ENCODE measurements around the gene ETNK2. TPM values are rescaled to one million over a fixed set of nuclear protein-coding genes. Genes with fewer than 3 reads are reported as not detected.

ETNK2 gene
- total RNA-seq, 1 experiment from 2014 or later, result not detected

DNA sequence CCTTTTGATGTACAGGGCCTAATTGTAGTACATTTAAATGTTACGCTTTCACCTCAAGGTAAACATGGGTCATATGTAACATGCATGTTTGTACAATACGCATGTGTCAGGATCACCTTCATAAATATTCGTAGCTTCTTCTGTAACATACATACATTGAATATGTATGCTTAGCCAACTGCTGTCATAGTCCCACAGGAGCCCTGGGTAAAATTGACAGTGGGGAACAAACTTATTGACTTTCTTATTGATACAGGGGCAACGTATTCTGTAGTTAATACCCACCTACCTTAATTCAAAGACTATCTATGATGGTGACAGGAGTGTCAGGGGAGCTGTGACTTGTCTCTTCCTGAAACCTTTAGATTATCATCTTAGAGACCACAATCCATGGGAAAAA is 18.0 kb upstream of the ETNK2 start:
- H3K27me3 ChIP-seq (ENCODE audit: low read length), result no peaks in the 10 kb centered on the region
- DNase-seq, result no peak

DNA sequence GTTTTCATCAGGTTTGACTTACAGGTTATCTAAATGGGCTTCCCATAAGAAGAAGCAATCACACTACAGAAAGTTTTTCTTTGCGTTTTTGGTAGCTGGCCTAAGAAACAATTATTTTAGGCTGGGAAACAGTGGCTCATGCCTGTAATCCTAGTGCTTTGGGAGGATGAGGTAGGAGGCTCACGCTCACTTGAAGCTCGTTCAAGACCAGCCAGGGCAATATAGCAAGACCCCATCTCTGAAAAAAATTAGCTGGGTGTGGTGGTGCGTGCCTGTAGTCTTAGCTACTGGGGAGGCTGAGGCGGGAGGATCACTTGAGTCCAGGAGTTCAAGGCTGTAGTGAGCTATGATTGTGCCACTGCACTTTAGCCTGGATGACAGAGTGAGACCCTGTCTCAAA is 15.9 kb upstream of the ETNK2 start:
- Histone ChIP-seq H2AFZ (ENCODE audit: low read length) (no peak overlapping the region), H3K36me3 (ENCODE audit: insufficient read depth, low read length) (no peaks in the 10 kb centered on the region), H3K9me3 (ENCODE audit: low read length) (no peaks in the 10 kb centered on the region), H3K27ac (ENCODE audit: low read length) (no peak overlapping the region), H3K9me2 (replicated peaks; ENCODE audit: insufficient read depth, low read length) (no peaks in the 10 kb centered on the region), H3K79me2 (ENCODE audit: low read length) (no peaks in the 10 kb centered on the region), H4K20me1 (ENCODE audit: insufficient read depth, low read depth, low read length) (no peaks in the 10 kb centered on the region), H3K27me3 (ENCODE audit: low read length) (no peaks in the 10 kb centered on the region), H3K4me1 (ENCODE audit: low read length) (no peaks in the 10 kb centered on the region), H3K9ac (ENCODE audit: low read length) (no peak overlapping the region), H3K4me2 (ENCODE audit: low read depth, low read length, poor library complexity, severe bottlenecking) (no peak overlapping the region), H3K4me3 (ENCODE audit: low read length) (no peak overlapping the region)
- DNase-seq, result no peak

More for the DNA sequence above, 18.0 kb upstream of the ETNK2 start:
- H3K27ac ChIP-seq (ENCODE audit: low read length), result no peak overlapping the region
- H3K4me2 ChIP-seq (ENCODE audit: low read depth, low read length, poor library complexity, severe bottlenecking), result no peak overlapping the region
- H4K20me1 ChIP-seq (ENCODE audit: insufficient read depth, low read depth, low read length), result no peaks in the 10 kb centered on the region
- no peaks in the 10 kb centered on the region for H3K9me3 ChIP-seq (ENCODE audit: low read length)
- H3K36me3 ChIP-seq (ENCODE audit: insufficient read depth, low read length), result no peaks in the 10 kb centered on the region
- H3K9me2 ChIP-seq (replicated peaks; ENCODE audit: insufficient read depth, low read length), result no peaks in the 10 kb centered on the region
- H3K79me2 ChIP-seq (ENCODE audit: low read length), result no peaks in the 10 kb centered on the region
- no peak overlapping the region for H3K4me3 ChIP-seq (ENCODE audit: low read length)
- no peaks in the 10 kb centered on the region for H3K4me1 ChIP-seq (ENCODE audit: low read length)
- H2AFZ ChIP-seq (ENCODE audit: low read length), result no peak overlapping the region
- H3K9ac ChIP-seq (ENCODE audit: low read length), result no peak overlapping the region

DNA sequence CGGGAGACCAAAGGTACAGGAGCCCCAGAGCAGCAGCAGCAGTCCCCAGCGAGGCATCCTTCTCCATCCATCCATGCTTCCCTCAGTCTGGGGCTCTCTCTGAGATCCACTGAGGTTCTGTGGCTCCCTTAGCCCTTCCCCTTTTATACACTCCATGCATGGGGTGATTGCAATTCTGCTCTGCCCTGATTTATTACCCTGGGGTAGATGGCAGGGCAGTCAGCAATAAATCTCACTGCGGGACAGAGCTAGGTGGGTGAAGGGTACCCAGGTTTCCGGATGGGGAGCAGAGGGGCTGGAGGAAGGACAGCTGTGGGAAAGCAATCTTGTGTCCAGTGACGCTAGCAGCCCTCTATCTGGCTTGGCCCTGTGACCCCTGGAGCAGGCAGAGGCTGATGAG is 14.4 kb upstream of the ETNK2 start, which contains the start of gene REN:
Gene REN, minus strand, starts transcription at position 119 of the 400 bp plus-strand sequence. Its CDS starts 44 bp downstream, at position 75.
- Histone ChIP-seq H3K27ac (ENCODE audit: low read length) (no peak within 1 kb of the TSS), H4K20me1 (ENCODE audit: insufficient read depth, low read depth, low read length) (no peaks in the 10 kb centered on the region), H3K36me3 (ENCODE audit: insufficient read depth, low read length) (no peaks in the 10 kb centered on the region), H3K9me2 (replicated peaks; ENCODE audit: insufficient read depth, low read length) (no peaks in the 10 kb centered on the region), H2AFZ (ENCODE audit: low read length) (no peak within 1 kb of the TSS), H3K4me3 (ENCODE audit: low read length) (no peak within 1 kb of the TSS), H3K27me3 (ENCODE audit: low read length) (no peaks in the 10 kb centered on the region), H3K4me2 (ENCODE audit: low read depth, low read length, poor library complexity, severe bottlenecking) (no peak within 1 kb of the TSS), H3K9ac (ENCODE audit: low read length) (no peak within 1 kb of the TSS), H3K9me3 (ENCODE audit: low read length) (no peaks in the 10 kb centered on the region), H3K4me1 (ENCODE audit: low read length) (no peaks in the 10 kb centered on the region), H3K79me2 (ENCODE audit: low read length) (no peaks in the 10 kb centered on the region)
- DNase-seq, result no peak

DNA sequence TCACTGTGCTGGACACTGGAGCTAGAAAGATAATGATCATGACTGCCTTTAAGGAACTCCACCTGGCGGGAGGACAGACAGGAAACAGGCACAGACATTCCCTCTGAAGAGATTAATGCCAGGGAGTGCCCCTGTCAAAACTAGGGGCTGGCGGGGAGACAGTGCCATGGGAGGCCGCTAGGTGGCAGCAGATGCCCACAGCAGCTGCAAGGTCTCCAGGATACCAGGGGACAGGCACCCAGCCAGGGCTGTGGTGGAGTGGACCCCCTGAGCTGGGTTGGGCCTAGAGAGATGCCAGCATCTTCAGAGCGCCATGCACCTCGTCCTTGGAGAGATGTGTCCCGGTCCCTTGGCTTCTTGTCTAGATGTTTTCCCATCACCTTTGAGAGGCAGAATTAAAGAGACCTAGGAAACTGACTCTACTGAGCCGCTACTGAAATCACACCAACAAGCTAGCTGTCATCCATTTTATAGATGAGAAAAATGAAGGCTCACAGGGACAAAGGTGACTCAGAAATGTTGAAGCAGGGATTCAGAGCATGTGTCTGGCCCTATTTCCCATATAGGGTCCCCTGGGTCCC is 10.7 kb upstream of the ETNK2 start:
- Histone ChIP-seq H3K27me3 (ENCODE audit: low read length) (no peaks in the 10 kb centered on the region), H3K36me3 (ENCODE audit: insufficient read depth, low read length) (no peaks in the 10 kb centered on the region), H3K9ac (ENCODE audit: low read length) (no peak overlapping the region), H3K4me3 (ENCODE audit: low read length) (no peak overlapping the region), H3K79me2 (ENCODE audit: low read length) (no peaks in the 10 kb centered on the region), H3K4me1 (ENCODE audit: low read length) (0 out of 2 replicates have a peak, but pooled peaks cover 2% of the 10 kb centered on the region), H3K9me2 (replicated peaks; ENCODE audit: insufficient read depth, low read length) (no peaks in the 10 kb centered on the region), H3K27ac (ENCODE audit: low read length) (no peak overlapping the region), H3K4me2 (ENCODE audit: low read depth, low read length, poor library complexity, severe bottlenecking) (no peak overlapping the region), H4K20me1 (ENCODE audit: insufficient read depth, low read depth, low read length) (no peaks in the 10 kb centered on the region), H3K9me3 (ENCODE audit: low read length) (no peaks in the 10 kb centered on the region), H2AFZ (ENCODE audit: low read length) (no peak overlapping the region)
- peak; percentile 87 for DNase-seq

DNA sequence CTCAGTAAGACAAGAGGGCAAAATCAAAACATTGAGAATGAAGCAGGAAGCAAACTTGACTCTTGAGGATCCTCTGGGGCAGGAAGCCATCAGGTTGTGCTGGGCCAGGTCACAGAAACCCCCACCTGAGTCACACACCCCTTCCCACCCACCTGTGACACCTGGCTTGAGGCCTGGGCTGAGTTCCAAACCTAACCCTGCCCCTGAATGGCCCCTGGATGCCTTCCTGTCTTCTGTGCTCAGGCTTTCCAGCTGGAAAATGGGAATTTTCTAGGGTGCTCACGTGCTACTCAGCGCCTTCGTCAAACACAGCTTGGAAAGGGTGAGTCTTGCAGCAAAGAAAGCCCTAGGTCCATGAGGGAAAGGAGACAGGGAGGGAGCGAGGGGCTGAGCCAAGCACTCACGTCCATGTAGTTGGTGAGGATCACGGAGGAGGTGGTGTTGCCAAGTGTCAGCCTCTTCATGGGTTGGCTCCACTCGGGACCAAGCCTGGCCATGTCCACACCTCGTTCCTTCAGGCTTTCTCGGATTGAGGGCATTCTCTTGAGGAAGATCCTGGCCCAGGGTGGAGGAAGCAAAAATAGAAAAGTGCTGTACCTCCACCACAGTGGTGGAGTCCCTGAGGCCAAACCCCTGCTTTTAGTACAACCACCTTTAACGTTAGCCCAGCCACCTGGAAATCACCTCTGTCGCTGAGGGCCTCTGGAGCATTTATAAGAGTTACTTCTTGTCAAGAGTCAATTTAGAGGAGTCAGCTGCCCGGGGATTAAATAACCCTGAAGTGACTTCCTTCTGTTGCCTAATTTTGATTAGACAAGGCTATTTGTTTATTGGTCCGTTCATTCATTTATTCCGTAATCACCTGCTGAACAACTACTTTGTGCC is 10.0 kb upstream of the ETNK2 start:
- H4K20me1 ChIP-seq (ENCODE audit: insufficient read depth, low read depth, low read length), result no peaks in the 10 kb centered on the region
- 0 out of 2 replicates have a peak, but pooled peaks cover 2% of the 10 kb centered on the region for H3K4me1 ChIP-seq (ENCODE audit: low read length)
- H3K4me3 ChIP-seq (ENCODE audit: low read length), result no peak overlapping the region
- no peak for DNase-seq
- H2AFZ ChIP-seq (ENCODE audit: low read length), result no peak overlapping the region
- H3K79me2 ChIP-seq (ENCODE audit: low read length), result no peaks in the 10 kb centered on the region
- no peaks in the 10 kb centered on the region for H3K9me3 ChIP-seq (ENCODE audit: low read length)
- H3K27ac ChIP-seq (ENCODE audit: low read length), result no peak overlapping the region
- no peaks in the 10 kb centered on the region for H3K27me3 ChIP-seq (ENCODE audit: low read length)
- H3K9me2 ChIP-seq (replicated peaks; ENCODE audit: insufficient read depth, low read length), result no peaks in the 10 kb centered on the region
- H3K9ac ChIP-seq (ENCODE audit: low read length), result no peak overlapping the region
- H3K4me2 ChIP-seq (ENCODE audit: low read depth, low read length, poor library complexity, severe bottlenecking), result no peak overlapping the region
- H3K36me3 ChIP-seq (ENCODE audit: insufficient read depth, low read length), result no peaks in the 10 kb centered on the region

DNA sequence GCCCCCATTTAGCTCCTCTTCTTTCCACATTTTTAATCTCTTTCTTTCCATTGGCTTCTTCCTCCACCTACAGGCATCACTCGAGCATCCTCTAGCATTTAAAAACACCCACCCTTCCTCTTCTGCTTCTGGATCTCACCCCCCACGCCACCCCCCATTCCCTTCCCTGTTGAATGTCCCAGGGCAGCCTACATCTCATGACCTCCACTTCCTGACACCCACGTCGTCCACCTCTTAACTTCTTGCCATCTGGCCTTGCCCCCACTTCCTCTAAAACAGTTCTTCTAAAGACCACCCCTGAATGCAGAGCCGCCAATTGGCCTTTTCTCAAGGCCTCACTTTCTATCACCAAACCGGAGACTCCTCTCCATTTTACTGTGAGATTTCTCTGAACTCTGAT is 6.1 kb upstream of the ETNK2 start:
- Histone ChIP-seq H3K36me3 (ENCODE audit: insufficient read depth, low read length) (no peaks in the 10 kb centered on the region), H3K79me2 (ENCODE audit: low read length) (no peaks in the 10 kb centered on the region), H3K4me3 (ENCODE audit: low read length) (no peak overlapping the region), H2AFZ (ENCODE audit: low read length) (no peak overlapping the region), H3K27me3 (ENCODE audit: low read length) (no peaks in the 10 kb centered on the region), H3K9ac (ENCODE audit: low read length) (no peak overlapping the region), H3K9me3 (ENCODE audit: low read length) (no peaks in the 10 kb centered on the region), H3K4me2 (ENCODE audit: low read depth, low read length, poor library complexity, severe bottlenecking) (no peak overlapping the region), H4K20me1 (ENCODE audit: insufficient read depth, low read depth, low read length) (no peaks in the 10 kb centered on the region), H3K4me1 (ENCODE audit: low read length) (0 out of 2 replicates have a peak, but pooled peaks cover 2% of the 10 kb centered on the region), H3K27ac (ENCODE audit: low read length) (no peak overlapping the region), H3K9me2 (replicated peaks; ENCODE audit: insufficient read depth, low read length) (no peaks in the 10 kb centered on the region)
- no peak for DNase-seq

DNA sequence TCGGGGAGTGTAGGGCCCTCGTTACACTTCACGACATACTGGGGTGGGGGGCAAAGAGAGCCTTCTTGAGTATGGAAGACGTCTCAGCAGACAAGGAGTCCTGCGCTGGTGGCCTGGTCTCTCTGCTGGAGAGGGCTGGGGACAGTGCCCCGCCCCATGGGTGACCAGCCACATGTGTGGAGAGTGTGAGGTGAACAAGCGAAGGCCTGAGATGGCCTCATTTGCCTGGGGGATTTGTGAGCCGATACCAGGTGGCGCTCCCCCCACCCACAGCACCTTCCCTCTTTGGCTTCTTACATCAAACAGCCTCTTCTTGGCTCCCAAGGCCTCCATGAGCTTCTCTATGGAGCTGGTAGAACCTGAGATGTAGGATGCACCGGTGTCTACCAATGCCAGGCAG is 4.0 kb upstream of the ETNK2 start:
- Histone ChIP-seq H3K9me2 (replicated peaks; ENCODE audit: insufficient read depth, low read length) (no peaks in the 10 kb centered on the region), H3K4me3 (ENCODE audit: low read length) (no peak overlapping the region), H3K4me2 (ENCODE audit: low read depth, low read length, poor library complexity, severe bottlenecking) (no peak overlapping the region), H3K4me1 (ENCODE audit: low read length) (0 out of 2 replicates have a peak, but pooled peaks cover 2% of the 10 kb centered on the region), H3K36me3 (ENCODE audit: insufficient read depth, low read length) (no peaks in the 10 kb centered on the region), H2AFZ (ENCODE audit: low read length) (no peak overlapping the region), H3K9me3 (ENCODE audit: low read length) (no peaks in the 10 kb centered on the region), H3K9ac (ENCODE audit: low read length) (no peak overlapping the region), H3K27me3 (ENCODE audit: low read length) (no peaks in the 10 kb centered on the region), H3K27ac (ENCODE audit: low read length) (no peak overlapping the region), H3K79me2 (ENCODE audit: low read length) (no peaks in the 10 kb centered on the region), H4K20me1 (ENCODE audit: insufficient read depth, low read depth, low read length) (no peaks in the 10 kb centered on the region)
- DNase-seq, result no peak

DNA sequence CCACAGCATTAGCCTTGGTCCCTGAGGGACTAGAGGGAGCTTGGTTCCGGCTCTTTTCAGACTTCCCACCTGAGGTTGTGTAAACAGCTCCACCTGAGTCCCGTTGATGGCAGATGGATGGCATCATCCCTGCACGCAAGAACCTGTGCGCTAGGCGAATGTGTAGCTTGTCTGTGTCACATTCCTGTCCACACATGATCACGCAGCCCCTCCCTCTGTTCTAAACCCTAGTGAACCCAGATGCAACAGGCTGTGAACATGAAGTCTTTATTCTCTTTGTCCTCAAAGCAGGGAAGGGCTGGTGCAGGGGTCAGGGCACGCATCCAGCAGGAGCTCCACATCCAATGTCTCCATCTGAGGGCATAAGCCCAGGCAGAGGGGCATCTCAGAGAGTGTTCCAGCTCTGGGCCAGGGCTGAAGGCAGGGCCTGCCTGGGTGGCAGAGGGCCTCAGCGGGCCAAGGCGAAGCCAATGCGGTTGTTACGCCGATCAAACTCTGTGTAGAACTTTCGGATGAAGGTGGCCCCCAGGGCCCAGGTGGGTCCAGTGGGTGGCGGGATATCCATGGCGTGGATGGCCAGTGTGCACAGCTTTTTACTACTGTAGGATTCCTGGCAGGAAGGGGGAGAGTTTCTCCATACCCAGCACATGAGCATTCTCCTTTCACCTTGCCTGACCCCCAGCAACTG is 2.9 kb upstream of the ETNK2 start:
- Histone ChIP-seq H3K27ac (ENCODE audit: low read length) (no peak overlapping the region), H3K36me3 (ENCODE audit: insufficient read depth, low read length) (no peaks in the 10 kb centered on the region), H2AFZ (ENCODE audit: low read length) (no peak overlapping the region), H4K20me1 (ENCODE audit: insufficient read depth, low read depth, low read length) (no peaks in the 10 kb centered on the region), H3K4me2 (ENCODE audit: low read depth, low read length, poor library complexity, severe bottlenecking) (no peak overlapping the region), H3K9me2 (replicated peaks; ENCODE audit: insufficient read depth, low read length) (no peaks in the 10 kb centered on the region), H3K9me3 (ENCODE audit: low read length) (no peaks in the 10 kb centered on the region), H3K4me1 (ENCODE audit: low read length) (no peaks in the 10 kb centered on the region), H3K9ac (ENCODE audit: low read length) (no peak overlapping the region), H3K27me3 (ENCODE audit: low read length) (no peaks in the 10 kb centered on the region), H3K4me3 (ENCODE audit: low read length) (no peak overlapping the region), H3K79me2 (ENCODE audit: low read length) (no peaks in the 10 kb centered on the region)
- DNase-seq, result no peak
